ENCODE results near the gene TOX3. TPM values are rescaled to one million over a fixed set of nuclear protein-coding genes. Genes with fewer than 3 reads are reported as not detected.

The TOX3 gene
- total and polyA plus RNA-seq, 2 of the 13 experiments (the other 11 are each of a cell fraction or from before 2014, with no cell fraction given) = 14.5 to 98.6 TPM

GRCh38 chr16:52398491-52398960 lies 148.4 kb downstream of the TOX3 start (continued):
- no peak for TF ChIP-seq ZNF17 (CRISPR knock-in tag; IDR thresholded peaks at IDR 0.05)
- TF ChIP-seq MIER3 (CRISPR knock-in tag; IDR thresholded peaks at IDR 0.05; ENCODE audit: borderline replicate concordance) = peak; percentile 94
- TF ChIP-seq SKI (IDR thresholded peaks at IDR 0.05; ENCODE audit: partially characterized antibody) = peak; percentile 85
- TF ChIP-seq ZNF709 (CRISPR knock-in tag; IDR thresholded peaks at IDR 0.05) = peak; percentile 55; the same call in 1 of the 2 replicates
- TF ChIP-seq DNMT1 (CRISPR knock-in tag; IDR thresholded peaks at IDR 0.05) = no peak
- TF ChIP-seq TFDP2 (CRISPR knock-in tag; IDR thresholded peaks at IDR 0.05) = peak; percentile 77
- TF ChIP-seq NRL (CRISPR knock-in tag; IDR thresholded peaks at IDR 0.05; ENCODE audit: borderline replicate concordance) = no peak
- TF ChIP-seq ARID5B (CRISPR knock-in tag; IDR thresholded peaks at IDR 0.05) = peak; percentile 100
- TF ChIP-seq AGO2 (optimal IDR thresholded peaks at IDR 0.05; ENCODE audit: low read depth, low read length) = no peak
- TF ChIP-seq TSC22D2 (CRISPR knock-in tag; IDR thresholded peaks at IDR 0.05; ENCODE audit: borderline replicate concordance) = peak; percentile 74; the same call in 1 of the 2 replicates
- peak; percentile 90 for TF ChIP-seq ZNF317 (CRISPR knock-in tag; IDR thresholded peaks at IDR 0.05)
- TF ChIP-seq REST (IDR thresholded peaks at IDR 0.05; ENCODE audit: borderline replicate concordance in 1 of 2, low read depth in 1 of 2, low read length in 2 of 2) = peak in 1 of 2 experiments; percentile 80; a peak in 1 of 4 replicates
- TF ChIP-seq SIX1 (CRISPR knock-in tag; IDR thresholded peaks at IDR 0.05; ENCODE audit: borderline replicate concordance) = peak; percentile 88
- TF ChIP-seq ZNF296 (CRISPR knock-in tag; conservative IDR thresholded peaks at IDR 0.05) = no peak
- TF ChIP-seq ZC3H4 (CRISPR knock-in tag; IDR thresholded peaks at IDR 0.05; ENCODE audit: borderline replicate concordance) = no peak
- no peak for TF ChIP-seq SRSF4 (IDR thresholded peaks at IDR 0.05; ENCODE audit: low read depth, low read length, poor library complexity, severe bottlenecking)
- no peak for TF ChIP-seq ZBTB38 (CRISPR knock-in tag; IDR thresholded peaks at IDR 0.05)
- no peak for TF ChIP-seq ZNF720 (CRISPR knock-in tag; IDR thresholded peaks at IDR 0.05)
- TF ChIP-seq ZFP1 (CRISPR knock-in tag; IDR thresholded peaks at IDR 0.05) = peak; percentile 90
- no peak; the same call in 1 of the 2 replicates for TF ChIP-seq SMC3 (IDR thresholded peaks at IDR 0.05; ENCODE audit: low read length)
- peak; percentile 81 for TF ChIP-seq RFXAP (CRISPR knock-in tag; IDR thresholded peaks at IDR 0.05; ENCODE audit: borderline replicate concordance)
